Sigmoid colon (tissue), 4 donors: ENCODE data around the gene PLIN4.

Source experiments
- CTCF ChIP-seq, 4 experiments: fragments of 450-650 bp in 3 of 4; fragments of 200-600 bp in 1 of 4; IDR thresholded peaks; one replicate each; pipeline ENCODE4 v1.5.1; 2016 to 2019; ENCODE audit warnings: antibody characterized with exemption in 4 of 4, mild to moderate bottlenecking in 3 of 4, moderate library complexity in 2 of 4
- EP300 ChIP-seq, 4 donors: sonication (generic); formaldehyde crosslinking; IDR thresholded peaks; one replicate each; pipeline ENCODE4 v1.6.1; 2017; ENCODE audit warnings: antibody characterized with exemption in 4 of 4
- POLR2A ChIP-seq, 2 donors: fragments of 450-650 bp; IDR thresholded peaks; one replicate each; pipeline ENCODE4 v1.6.1; 2016; ENCODE audit warnings: antibody characterized with exemption in 2 of 2, mild to moderate bottlenecking in 2 of 2, moderate library complexity in 2 of 2
- POLR2AphosphoS5 ChIP-seq, 4 donors: sonication (generic); formaldehyde crosslinking; IDR thresholded peaks; one replicate each; pipeline ENCODE4 v1.6.1; 2017; ENCODE audit warnings: antibody characterized with exemption in 4 of 4

GRCh38 chr19:4508698-4509097 lies 9.6 kb downstream of the PLIN4 start:
- TF ChIP-seq CTCF (IDR thresholded peaks at IDR 0.05): no peak
- no peak for TF ChIP-seq POLR2A (IDR thresholded peaks at IDR 0.05)
- peak in 1 of 4 donors; percentile 6 for TF ChIP-seq POLR2AphosphoS5 (IDR thresholded peaks at IDR 0.05)
- no peak for TF ChIP-seq EP300 (IDR thresholded peaks at IDR 0.05)
